Measurements from ENCODE around the gene C16orf78. TPM values are rescaled to one million over a fixed set of nuclear protein-coding genes. Genes with fewer than 3 reads are reported as not detected.

C16orf78 gene
- total RNA-seq, 2 experiments from 2014 or later, result not detected

DNA sequence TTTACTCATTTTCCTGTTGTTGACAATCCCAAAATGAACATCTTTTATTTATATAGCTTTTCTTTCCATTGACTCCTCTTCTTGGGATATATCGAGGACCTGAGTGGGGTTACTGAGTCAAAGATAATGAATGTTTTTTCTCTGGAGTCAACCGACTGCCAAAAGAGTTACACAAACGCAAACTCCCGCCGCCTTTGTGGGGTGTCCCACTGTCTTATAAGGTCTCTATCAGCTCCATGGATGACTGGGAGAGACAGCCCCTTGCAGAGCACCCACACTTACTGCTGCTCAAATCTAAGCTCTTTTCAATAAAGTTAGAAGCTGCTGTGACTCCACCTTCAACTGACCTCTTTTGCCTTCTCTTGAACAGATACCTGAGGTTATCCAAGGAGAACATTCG, 25.2 kb downstream of the C16orf78 start:
- H3K4me1 Mint-ChIP-seq, result no peaks in the 10 kb centered on the region
- peaks cover 3% of the 10 kb centered on the region for H3K27me3 Mint-ChIP-seq
- no peaks in the 10 kb centered on the region for H3K9me3 Mint-ChIP-seq
- H3K36me3 Mint-ChIP-seq, result no peaks in the 10 kb centered on the region
- H3K27ac Mint-ChIP-seq, result no peak overlapping the region
- DNase-seq, result no peak
- no peak overlapping the region for H3K4me3 Mint-ChIP-seq

DNA sequence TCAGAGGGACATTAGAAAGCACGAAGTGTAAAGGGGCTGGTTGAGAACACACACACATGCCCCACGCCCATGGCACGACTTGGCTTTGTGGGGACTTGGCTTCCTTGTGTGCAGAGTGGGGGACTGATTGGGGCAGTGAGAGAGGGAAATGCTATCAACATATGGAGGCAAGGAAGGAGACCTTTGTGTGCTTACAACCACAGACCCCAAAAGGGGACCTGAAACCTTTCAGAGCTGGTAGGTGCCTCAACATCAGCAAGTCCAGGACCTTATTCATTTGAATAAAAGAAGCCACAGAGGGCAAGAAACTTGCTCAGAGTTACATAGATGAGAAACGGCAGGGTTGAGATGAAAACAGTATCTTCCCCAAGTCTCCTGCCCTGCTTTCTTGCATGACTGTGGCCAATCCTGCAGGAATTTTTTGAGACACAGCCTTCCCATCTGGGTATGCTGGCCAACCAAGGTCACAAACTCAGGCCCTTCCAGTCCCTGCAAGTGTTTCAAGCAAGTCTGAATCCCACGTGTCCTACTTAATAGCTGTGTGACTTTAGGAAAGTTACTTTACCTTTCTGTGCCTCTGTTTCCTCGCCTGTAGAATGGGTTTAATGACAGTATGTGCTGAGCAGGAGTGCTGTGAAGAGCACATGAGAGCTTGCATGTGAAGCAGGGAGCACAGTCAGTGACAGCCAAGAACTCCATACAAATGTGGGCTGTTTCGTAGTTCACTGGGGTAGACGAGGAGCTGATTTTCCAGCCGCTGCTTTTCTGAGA, 26.2 kb downstream of the C16orf78 start:
- H3K4me1 Mint-ChIP-seq, result no peaks in the 10 kb centered on the region
- H3K27me3 Mint-ChIP-seq, result peaks cover 6% of the 10 kb centered on the region
- no peak overlapping the region for H3K4me3 Mint-ChIP-seq
- no peak for DNase-seq
- H3K36me3 Mint-ChIP-seq, result no peaks in the 10 kb centered on the region
- no peaks in the 10 kb centered on the region for H3K9me3 Mint-ChIP-seq
- no peak overlapping the region for H3K27ac Mint-ChIP-seq

DNA sequence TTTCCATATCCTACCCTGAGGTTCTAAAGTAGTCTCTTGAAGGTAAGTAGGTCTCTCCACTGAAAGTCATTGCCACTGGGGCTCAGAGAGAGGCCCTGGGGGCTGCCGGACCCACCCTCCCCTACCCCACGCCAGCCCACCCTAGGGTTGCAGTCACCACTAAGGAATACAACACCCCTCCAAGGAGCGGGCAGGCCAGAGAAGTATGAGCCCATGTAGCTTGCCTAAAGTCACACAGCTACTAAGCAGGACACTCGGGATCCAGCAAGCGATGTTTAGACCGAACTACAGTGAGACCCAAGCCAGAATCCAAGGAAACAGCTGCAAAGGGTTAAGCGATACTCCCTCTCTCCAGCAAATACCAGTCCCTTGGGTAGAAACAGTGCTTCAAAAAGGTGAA, 27.0 kb downstream of the C16orf78 start:
- Mint-ChIP-seq H3K4me1 (no peaks in the 10 kb centered on the region), H3K9me3 (no peaks in the 10 kb centered on the region), H3K27ac (no peak overlapping the region), H3K4me3 (no peak overlapping the region), H3K27me3 (peaks cover 6% of the 10 kb centered on the region), H3K36me3 (no peaks in the 10 kb centered on the region)
- DNase-seq, result no peak

DNA sequence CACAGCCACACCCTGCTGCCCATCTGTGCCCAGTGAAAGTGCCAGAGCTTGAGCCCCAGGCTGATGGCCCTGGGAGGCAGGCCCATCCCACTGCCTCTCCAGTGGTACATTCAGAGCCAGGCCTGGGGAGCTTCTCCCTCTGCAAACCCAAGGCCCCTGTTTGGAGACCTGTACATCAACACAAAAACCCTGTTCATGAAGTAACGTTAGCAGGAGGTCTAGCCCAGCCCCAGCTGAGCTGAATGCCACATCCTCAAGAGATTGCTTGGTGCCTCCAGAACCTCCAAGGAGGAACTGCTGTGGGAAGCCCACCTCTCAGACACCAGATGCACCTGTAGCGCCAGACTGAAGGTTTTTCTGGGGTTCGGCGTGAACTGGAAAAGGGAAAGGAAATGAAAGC, 31.5 kb downstream of the C16orf78 start:
- H3K4me3 Mint-ChIP-seq, result no peak overlapping the region
- peaks cover 2% of the 10 kb centered on the region for H3K4me1 Mint-ChIP-seq
- no peak for DNase-seq
- no peaks in the 10 kb centered on the region for H3K9me3 Mint-ChIP-seq
- no peak overlapping the region for H3K27ac Mint-ChIP-seq
- no peaks in the 10 kb centered on the region for H3K36me3 Mint-ChIP-seq
- H3K27me3 Mint-ChIP-seq, result peaks cover 6% of the 10 kb centered on the region

DNA sequence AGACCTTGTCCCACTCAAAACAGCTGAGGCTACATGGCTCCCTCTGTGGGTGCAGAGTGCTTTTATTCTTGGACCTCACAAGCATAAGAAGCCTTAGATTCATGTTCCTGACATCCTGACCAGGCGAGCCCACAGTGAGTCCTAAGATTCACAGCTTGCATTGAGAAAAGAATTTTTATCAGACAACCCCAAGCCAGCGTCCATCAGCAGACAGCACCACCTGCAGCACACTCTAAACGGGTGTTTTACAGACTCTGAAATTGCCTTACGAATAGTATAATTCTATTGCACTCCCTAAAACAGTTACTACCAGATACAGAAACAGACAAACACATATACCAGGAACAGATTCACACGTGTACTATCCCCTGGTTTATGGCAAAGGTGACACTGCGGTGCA, 31.9 kb downstream of the C16orf78 start:
- no peak for DNase-seq
- no peak overlapping the region for H3K4me3 Mint-ChIP-seq
- no peaks in the 10 kb centered on the region for H3K36me3 Mint-ChIP-seq
- no peak overlapping the region for H3K27ac Mint-ChIP-seq
- H3K4me1 Mint-ChIP-seq, result peaks cover 2% of the 10 kb centered on the region
- H3K27me3 Mint-ChIP-seq, result peaks cover 6% of the 10 kb centered on the region
- H3K9me3 Mint-ChIP-seq, result no peaks in the 10 kb centered on the region

DNA sequence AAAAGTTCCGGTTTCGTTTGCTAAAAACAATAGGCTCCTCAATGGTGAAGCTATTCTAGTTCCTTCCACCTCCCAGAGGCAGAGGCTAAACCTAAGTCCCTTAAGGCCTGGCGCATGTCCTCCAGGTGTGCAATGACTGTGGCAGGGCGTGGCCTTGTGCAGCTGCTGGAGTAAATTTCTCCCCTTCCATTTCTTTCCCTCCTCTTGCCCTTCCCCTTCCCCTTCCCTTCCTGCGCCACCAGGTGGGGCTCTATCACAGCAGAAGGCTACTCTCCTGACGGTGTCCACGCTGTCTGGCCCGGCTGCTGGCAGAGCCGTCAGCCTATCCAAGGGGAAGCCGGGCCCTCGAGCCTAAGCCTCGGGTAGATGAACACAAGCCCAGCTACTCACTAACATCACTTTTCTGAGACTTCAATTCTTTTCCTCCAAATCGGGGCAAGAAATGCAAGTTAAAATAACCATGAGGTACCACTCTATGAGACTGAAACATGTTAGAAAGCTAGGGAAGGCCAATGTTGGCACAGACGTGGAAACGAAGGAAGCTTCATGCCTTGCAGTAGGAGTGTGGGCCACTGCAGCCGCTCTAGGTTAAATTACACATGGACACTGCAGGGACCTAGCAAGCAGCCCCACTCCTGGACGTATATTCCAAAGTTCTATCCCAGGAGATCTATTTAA, 34.4 kb downstream of the C16orf78 start:
- DNase-seq, result peak; percentile 67
- H3K4me3 Mint-ChIP-seq, result no peak overlapping the region
- H3K36me3 Mint-ChIP-seq, result no peaks in the 10 kb centered on the region
- no peak overlapping the region for H3K27ac Mint-ChIP-seq
- peaks cover 3% of the 10 kb centered on the region for H3K27me3 Mint-ChIP-seq
- peaks cover 2% of the 10 kb centered on the region for H3K4me1 Mint-ChIP-seq
- no peaks in the 10 kb centered on the region for H3K9me3 Mint-ChIP-seq

DNA sequence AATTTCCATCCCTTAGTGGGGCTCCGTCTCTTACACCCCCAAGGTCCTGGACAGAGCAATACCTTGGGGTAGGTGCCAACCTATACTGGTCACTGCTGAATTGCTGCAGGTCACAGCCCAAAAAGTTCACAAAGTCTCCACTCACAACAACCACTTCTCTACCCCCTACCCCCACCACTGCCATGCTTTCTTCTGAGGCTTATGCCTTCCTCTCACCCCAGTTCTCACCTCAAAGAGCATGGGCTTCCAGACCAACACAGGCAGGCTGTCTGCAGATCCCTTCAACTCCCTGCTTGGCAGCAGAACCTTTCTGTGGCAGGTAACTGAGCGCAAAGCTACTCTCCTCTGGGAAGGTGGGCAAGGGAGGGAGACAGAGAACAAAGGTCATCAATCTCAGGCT, 35.5 kb downstream of the C16orf78 start:
- Mint-ChIP-seq H3K9me3 (no peaks in the 10 kb centered on the region), H3K4me3 (no peak overlapping the region), H3K27me3 (no peaks in the 10 kb centered on the region), H3K27ac (no peak overlapping the region), H3K4me1 (peaks cover 2% of the 10 kb centered on the region), H3K36me3 (no peaks in the 10 kb centered on the region)
- no peak for DNase-seq

DNA sequence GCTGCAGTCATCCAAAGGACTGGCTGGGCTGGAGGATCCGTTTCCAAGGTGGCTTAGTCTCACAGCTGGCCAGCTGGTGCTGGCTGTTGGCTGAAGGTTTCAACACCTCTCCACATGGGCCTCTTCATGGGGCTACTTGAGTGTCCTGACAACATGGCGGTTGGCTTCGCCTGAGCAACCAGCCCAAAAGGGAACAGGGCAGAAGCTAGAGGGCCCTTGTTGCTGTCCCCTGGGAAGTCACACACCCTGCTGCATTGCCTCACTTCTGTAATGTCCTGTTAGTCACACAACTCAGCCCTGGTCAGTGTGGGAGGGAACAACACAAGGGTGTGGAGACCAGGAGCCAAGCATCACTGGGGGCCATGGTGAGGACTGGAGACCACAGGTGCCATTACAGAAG, 36.6 kb downstream of the C16orf78 start:
- H3K36me3 Mint-ChIP-seq, result no peaks in the 10 kb centered on the region
- H3K27ac Mint-ChIP-seq, result no peak overlapping the region
- H3K4me3 Mint-ChIP-seq, result no peak overlapping the region
- peaks cover 2% of the 10 kb centered on the region for H3K4me1 Mint-ChIP-seq
- H3K9me3 Mint-ChIP-seq, result no peaks in the 10 kb centered on the region
- DNase-seq, result no peak
- H3K27me3 Mint-ChIP-seq, result no peaks in the 10 kb centered on the region

DNA sequence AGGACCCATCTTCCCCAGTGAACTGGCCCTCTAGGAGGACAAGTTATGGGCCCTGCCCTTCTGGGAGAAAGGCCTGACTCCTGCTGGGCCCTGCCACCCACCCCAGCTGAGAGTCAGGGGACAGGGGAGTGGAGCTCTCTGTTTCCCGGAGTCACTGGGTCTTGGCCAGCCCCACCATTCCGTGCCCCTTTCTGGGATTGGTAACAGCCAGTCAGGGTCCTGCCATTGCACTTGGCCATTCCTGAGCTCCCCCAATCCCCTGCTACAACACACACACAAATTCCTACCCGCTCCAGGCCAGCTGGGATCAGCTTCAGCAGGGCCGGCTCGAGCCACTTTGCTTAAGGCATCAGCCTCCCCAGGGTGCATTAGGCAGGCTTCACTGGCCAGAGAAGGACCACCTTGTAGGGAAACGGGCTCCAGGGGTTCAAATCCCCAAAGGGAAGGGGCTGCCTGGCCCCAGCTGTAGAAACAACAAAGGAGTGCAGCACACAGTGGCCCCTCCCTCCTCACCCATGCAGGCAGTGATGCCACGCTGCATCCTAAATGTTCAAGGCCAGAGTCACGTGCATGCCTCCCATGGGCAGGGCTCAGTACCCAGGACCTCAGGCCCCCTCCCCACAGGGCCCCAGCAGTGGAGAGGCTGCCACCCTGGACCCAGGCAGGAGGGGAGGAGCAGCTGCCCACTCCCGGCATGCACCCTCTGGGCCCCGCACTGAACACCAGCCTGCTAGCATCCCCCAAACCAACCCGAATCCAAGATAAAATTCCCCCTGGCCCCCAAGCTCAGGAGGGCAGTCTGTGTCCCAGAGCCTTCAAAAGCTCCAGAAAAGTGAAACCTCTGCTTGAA, 37.7 kb downstream of the C16orf78 start:
- no peak for DNase-seq
- no peaks in the 10 kb centered on the region for H3K27me3 Mint-ChIP-seq
- no peaks in the 10 kb centered on the region for H3K9me3 Mint-ChIP-seq
- no peaks in the 10 kb centered on the region for H3K36me3 Mint-ChIP-seq
- H3K4me3 Mint-ChIP-seq, result no peak overlapping the region
- H3K27ac Mint-ChIP-seq, result no peak overlapping the region
- peaks cover 2% of the 10 kb centered on the region for H3K4me1 Mint-ChIP-seq

DNA sequence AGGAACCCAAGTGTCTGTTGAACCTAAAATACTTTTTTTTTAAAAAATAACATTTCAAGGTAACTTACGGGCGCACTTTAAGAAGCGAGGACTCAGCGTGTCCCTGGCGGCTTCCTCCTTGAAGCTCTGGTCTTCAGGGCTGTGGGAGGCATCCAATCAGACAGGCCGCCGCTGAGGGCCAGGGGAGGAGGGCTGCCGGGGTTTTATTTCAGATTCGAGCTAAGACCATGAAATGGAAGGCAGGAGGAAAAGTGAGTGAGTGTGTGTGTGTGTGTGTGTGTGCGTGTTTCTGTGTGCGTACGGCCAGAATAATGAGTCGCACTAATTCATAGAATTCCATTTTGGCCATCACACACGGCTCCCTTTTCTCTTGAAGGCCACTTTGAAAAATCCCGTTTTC, 41.1 kb downstream of the C16orf78 start:
- H3K36me3 Mint-ChIP-seq, result no peaks in the 10 kb centered on the region
- H3K4me1 Mint-ChIP-seq, result no peaks in the 10 kb centered on the region
- H3K27ac Mint-ChIP-seq, result no peak overlapping the region
- H3K4me3 Mint-ChIP-seq, result no peak overlapping the region
- no peaks in the 10 kb centered on the region for H3K9me3 Mint-ChIP-seq
- no peak for DNase-seq
- no peaks in the 10 kb centered on the region for H3K27me3 Mint-ChIP-seq

DNA sequence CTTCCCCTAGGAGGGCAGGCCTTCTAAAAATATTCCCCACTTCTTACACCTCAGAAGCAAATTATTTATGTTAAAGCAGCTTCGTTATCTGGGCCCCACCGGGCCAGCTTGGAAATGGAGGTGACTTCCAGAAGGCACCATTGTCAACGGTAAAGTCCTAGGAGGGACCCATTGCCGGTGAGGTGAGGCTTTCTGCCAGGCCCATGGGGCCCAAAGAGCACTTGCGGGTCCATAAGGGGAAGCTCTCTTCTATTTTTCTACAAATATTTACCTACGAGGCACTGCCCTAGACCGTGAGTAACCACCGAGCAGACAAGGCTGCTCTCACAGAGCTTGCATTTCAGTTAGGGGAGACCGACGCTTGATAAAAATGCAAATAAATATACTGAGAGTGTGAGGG, 41.5 kb downstream of the C16orf78 start:
- no peaks in the 10 kb centered on the region for H3K4me1 Mint-ChIP-seq
- H3K9me3 Mint-ChIP-seq, result no peaks in the 10 kb centered on the region
- no peak for DNase-seq
- no peak overlapping the region for H3K4me3 Mint-ChIP-seq
- no peaks in the 10 kb centered on the region for H3K27me3 Mint-ChIP-seq
- no peak overlapping the region for H3K27ac Mint-ChIP-seq
- no peaks in the 10 kb centered on the region for H3K36me3 Mint-ChIP-seq

DNA sequence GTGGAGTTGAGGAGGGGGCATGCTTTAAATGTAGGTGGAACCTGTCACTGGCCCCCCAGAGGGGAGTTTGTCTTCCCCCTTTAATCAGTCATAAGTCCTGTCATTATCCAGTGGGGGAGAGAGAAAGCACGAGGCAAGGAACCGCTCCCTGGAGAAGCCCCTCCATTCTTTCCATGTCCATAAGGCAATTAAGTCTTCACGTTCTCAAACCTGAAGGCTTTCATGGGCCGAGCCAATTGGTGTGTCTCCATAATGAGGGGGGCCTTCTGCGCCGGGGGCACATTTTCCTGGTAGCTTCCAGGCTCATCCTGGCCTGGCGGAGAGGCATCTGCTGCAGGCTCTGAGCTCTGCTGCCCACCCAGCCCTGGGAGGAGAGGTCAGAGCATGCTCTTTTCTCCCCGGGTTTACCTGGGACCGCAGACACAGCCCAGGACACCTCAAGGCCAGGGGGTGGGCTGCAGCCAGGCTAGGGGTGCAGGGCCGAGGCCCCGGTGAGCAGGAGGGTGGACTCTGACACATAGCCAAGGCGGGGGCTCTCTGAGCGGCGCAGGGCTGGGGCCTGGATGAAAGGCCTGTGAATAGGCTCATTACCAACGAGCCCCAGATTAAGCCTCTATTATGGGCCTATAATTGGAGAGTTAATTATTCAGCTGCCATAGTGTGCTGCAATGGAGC, 42.5 kb downstream of the C16orf78 start:
- H3K36me3 Mint-ChIP-seq, result no peaks in the 10 kb centered on the region
- H3K9me3 Mint-ChIP-seq, result no peaks in the 10 kb centered on the region
- no peaks in the 10 kb centered on the region for H3K27me3 Mint-ChIP-seq

DNA sequence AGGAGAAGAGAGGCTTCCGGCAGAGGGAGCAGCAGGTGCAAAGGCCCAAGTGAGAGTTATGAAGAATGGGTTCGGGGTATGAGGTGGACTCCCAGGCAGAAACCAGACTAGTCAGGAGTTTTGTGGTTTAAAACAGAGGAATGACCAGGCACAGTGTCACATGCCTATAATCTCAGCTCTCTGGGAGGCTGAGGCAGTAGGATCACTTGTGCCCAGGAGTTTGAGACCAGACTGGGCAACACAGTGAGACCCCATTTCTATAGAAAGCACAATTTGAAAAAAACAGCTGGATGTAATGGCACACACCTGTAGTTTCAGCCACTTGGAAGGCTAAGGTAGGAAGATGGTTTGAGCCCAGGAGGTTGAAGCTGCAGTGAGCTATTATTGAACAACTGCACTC, 43.8 kb downstream of the C16orf78 start:
- Mint-ChIP-seq H3K4me1 (no peaks in the 10 kb centered on the region), H3K4me3 (no peak overlapping the region), H3K36me3 (no peaks in the 10 kb centered on the region), H3K27me3 (no peaks in the 10 kb centered on the region), H3K27ac (no peak overlapping the region), H3K9me3 (no peaks in the 10 kb centered on the region)
- no peak for DNase-seq

More for the DNA sequence above, 42.5 kb downstream of the C16orf78 start:
- Mint-ChIP-seq H3K4me1 (no peaks in the 10 kb centered on the region), H3K27ac (no peak overlapping the region), H3K4me3 (no peak overlapping the region)
- no peak for DNase-seq

DNA sequence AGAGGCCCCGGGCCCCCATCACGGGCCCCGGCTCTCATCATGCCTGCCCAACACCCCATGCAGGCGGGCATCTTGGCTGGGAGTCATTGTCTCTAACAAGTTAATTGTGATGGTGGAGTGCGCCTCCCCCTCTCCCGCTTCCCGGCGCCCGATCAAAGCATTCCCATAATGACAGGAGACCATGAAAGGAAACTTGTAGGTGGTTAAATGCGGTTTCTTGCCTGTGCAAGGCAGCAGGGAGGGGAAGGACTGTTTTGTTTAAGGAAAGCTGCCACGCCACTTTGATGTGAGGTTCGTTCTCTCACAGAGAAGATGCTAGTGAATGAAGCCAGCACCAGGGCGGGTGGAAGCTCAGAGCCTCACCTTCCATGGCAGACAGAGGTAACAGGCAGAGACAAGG, 45.4 kb downstream of the C16orf78 start:
- Mint-ChIP-seq H3K27me3 (peaks cover 4% of the 10 kb centered on the region), H3K9me3 (no peaks in the 10 kb centered on the region), H3K36me3 (no peaks in the 10 kb centered on the region), H3K4me3 (no peak overlapping the region), H3K27ac (no peak overlapping the region), H3K4me1 (no peaks in the 10 kb centered on the region)
- DNase-seq, result no peak

DNA sequence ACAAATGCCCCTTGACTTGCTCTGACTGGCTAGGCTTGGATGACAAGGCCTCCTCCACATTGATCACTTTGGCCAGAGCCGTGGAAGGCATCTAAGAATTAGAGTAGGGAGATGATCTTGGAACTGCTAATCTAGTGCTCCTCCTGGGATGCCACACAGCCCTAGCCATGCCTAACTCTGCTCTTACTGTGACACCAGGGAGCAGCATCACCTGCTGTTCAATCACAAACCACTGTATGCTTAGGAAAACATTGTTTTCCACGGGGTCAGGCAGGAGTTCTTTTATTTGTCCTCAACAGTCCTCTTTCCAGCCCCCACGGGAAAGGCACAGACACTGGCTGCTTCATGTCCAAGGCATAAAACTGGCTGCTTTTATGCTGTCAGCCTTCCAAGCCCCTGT, 46.3 kb downstream of the C16orf78 start:
- no peak for DNase-seq
- H3K4me1 Mint-ChIP-seq, result no peaks in the 10 kb centered on the region
- H3K9me3 Mint-ChIP-seq, result no peaks in the 10 kb centered on the region
- H3K4me3 Mint-ChIP-seq, result no peak overlapping the region
- H3K36me3 Mint-ChIP-seq, result no peaks in the 10 kb centered on the region
- H3K27ac Mint-ChIP-seq, result no peak overlapping the region
- peaks cover 4% of the 10 kb centered on the region for H3K27me3 Mint-ChIP-seq

Measured in activated naive CD8-positive, alpha-beta T cell treated with anti-CD3 and anti-CD28 coated beads for 36 hours (primary cell).